ENCODE data around the gene MUC2.

Gene MUC2

DNA sequence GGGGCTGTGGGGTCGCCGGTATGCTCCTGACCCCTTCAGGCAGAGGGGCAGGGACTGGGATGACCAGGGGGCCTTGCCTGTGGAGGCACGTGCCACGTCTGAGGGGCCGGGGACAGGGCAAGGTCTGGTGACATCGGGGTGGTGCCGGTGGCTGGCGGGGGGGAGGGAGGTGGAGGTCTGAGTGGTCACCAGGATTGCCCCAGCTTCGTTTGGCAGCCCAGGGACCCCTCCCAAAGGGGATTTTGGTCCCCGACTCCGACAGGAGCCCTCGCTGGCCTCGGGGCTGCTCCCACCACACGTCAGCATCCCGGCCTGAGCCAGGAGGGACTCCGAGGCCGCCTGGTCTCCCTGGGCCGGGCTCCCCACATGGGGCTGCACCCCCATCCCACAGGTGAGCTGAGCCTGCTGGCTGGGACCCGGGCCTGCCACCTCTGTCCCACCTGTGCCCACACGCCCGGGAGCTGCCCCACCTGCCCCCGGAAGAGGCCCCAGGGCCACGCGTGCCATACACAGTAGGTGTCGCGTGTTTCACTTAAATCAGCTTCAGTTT lies 37.1 kb upstream of the MUC2 start:
- H3K27ac ChIP-seq, result no peak overlapping the region
- TF ChIP-seq CTCF (conservative IDR thresholded peaks at IDR 0.05), result no peak

DNA sequence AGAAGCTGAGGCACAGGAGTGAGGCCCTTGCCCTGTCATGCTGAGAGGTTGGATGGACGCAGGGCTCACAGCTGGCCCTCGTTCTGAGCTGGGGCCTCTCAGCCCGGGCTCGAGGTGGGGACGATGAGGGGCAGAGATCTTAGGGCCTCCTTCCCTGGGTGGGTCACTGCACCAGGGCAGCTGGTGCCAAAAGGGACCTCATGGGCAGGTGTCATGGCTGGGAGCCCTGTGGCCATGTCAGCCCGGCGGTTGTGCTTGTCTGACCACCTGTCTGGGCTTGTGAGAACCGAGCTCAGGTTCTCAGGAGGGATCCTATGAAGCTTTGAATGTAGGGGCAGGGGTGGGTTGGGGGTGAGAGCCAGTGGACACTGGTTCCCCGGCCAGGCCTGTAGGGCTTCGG lies 36.3 kb upstream of the MUC2 start:
- TF ChIP-seq CTCF (conservative IDR thresholded peaks at IDR 0.05), result no peak
- no peak overlapping the region for H3K27ac ChIP-seq

GRCh38 chr11:1038921-1039320 lies 35.8 kb upstream of the MUC2 start:
- no peak overlapping the region for H3K27ac ChIP-seq
- TF ChIP-seq CTCF (conservative IDR thresholded peaks at IDR 0.05), result no peak

DNA sequence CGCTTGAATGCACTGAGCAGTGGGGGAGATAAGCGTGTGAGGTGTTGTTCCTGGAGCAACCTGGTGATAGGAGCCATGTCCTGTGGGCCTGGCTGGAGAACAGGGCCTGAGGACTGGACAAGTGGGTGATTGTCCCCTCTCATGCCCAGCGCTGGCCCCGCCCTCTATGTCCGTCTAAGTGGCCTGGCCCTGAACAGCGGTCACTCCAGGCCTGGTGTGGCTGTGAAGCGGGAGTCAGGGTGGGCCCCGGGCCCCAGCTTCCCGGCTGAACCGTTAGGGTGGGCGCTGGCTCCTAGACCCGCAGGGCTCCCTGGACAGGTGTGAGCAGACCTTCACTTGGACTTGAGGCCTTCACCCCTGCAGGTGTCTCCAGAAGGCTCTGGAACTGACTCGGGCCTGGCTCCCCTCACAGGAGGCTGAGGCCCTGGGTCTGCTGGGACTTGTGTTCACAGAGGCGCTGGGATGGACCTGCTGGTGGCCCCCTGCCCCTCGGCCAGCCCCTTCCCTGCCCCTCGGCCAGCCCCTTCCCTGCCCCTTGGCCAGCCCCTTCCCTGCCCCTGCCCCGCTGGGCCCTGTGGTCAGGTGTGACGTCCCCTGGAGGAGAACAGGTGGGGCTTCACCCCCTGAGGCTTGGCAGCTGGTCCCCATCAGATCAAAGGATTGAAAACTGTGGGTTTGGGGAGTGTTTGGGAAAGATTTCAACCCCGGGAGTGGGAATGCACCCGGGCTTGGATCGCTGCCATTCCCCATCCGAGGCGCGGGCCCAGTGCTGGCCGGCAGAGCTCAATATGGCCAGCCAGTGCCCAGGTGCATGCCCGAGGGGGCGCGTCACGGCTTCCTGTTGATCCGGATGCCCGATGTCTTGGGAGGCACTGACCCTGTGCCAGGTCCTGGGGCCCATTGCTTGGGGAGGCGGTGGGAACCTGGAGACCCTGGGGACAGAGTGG lies 34.9 kb upstream of the MUC2 start:
- TF ChIP-seq CTCF (conservative IDR thresholded peaks at IDR 0.05), result no peak
- no peak overlapping the region for H3K27ac ChIP-seq

GRCh38 chr11:1040428-1041148 lies 34.1 kb upstream of the MUC2 start:
- H3K27ac ChIP-seq, result no peak overlapping the region
- no peak for TF ChIP-seq CTCF (conservative IDR thresholded peaks at IDR 0.05)

GRCh38 chr11:1041149-1041467 lies 33.6 kb upstream of the MUC2 start:
- TF ChIP-seq CTCF (conservative IDR thresholded peaks at IDR 0.05), result no peak
- no peak overlapping the region; the same call in 1 of the 2 replicates for H3K27ac ChIP-seq

DNA sequence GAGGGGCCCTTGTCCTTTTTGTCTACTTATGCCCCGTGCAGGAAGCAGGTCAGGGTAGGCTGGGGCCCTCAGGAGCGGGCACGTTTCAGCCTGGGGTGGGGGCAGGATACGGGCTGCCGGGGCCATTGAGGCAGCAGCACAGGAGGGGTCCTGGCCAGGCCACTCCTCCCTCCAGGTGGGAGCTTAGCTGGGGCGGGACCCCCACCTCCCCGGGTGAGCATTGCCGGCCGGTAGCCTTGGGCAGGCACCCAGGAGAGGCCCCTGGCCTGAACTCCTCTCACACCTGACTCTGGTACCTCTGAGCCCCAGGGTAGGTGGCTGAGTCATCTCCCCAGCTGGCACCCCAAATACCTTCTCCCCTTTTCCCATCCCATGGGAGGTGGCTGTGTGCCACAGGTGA lies 33.2 kb upstream of the MUC2 start:
- TF ChIP-seq CTCF (conservative IDR thresholded peaks at IDR 0.05), result no peak
- H3K27ac ChIP-seq, result peak overlapping the region; percentile 10; the same call in 1 of the 2 replicates
